Measurements from ENCODE around the gene AIF1. TPM values are rescaled to one million over a fixed set of nuclear protein-coding genes. Genes with fewer than 3 reads are reported as not detected.

Gene AIF1
- total RNA-seq, 4 donors from 2014 or later, result 4.3 to 11.0 (median 4.8) TPM

GRCh38 chr6:31581434-31582229, 33.4 kb upstream of the AIF1 start:
- peak overlapping the region; percentile 74 to 84 (median 77) for H3K27ac ChIP-seq
- no peak for TF ChIP-seq CTCF (IDR thresholded peaks at IDR 0.05 in 4 of 5, conservative IDR thresholded peaks at IDR 0.05 in 1 of 5)
- no peak for DNase-seq
- peaks cover 0 to 5% of the 10 kb centered on the region in 2 donors for H3K4me1 ChIP-seq
- in situ Hi-C loops (cut with MboI; ENCODE audit: low sequenced_read_pairs in 4 of 4), result no loop called here
- H3K4me3 ChIP-seq, result peak overlapping the region; percentile 67 to 96 (median 90)
- ATAC-seq, result peak; percentile 9 to 18
- intact Hi-C loops (cut with DNase I; ENCODE audit: low total_unique reads), result loop anchor here (1.0 kb wide), 2 partner anchors 17 to 35 kb away; partner anchors contain the start of gene ATP6V1G2
- H3K27me3 ChIP-seq, result no peaks in the 10 kb centered on the region
- H3K9me3 ChIP-seq, result no peaks in the 10 kb centered on the region
- no peaks in the 10 kb centered on the region for H3K36me3 ChIP-seq

- Histone ChIP-seq H3K4me1 (peaks cover 0 to 5% of the 10 kb centered on the region in 2 donors), H3K27ac (peak within 1 kb of the TSS; percentile 74 to 84 (median 77)), H3K4me3 (peak within 1 kb of the TSS; percentile 67 to 96 (median 90)), H3K27me3 (no peaks in the 10 kb centered on the region), H3K36me3 (no peaks in the 10 kb centered on the region), H3K9me3 (no peaks in the 10 kb centered on the region)
- ATAC-seq (no peak), DNase-seq (no peak)
- intact Hi-C loops (cut with DNase I; ENCODE audit: low total_unique reads) (no loop called here), in situ Hi-C loops (cut with MboI; ENCODE audit: low sequenced_read_pairs in 4 of 4) (no loop called here)
- no peak for TF ChIP-seq POLR2A (IDR thresholded peaks at IDR 0.05)
- TF ChIP-seq CTCF (IDR thresholded peaks at IDR 0.05 in 4 of 5, conservative IDR thresholded peaks at IDR 0.05 in 1 of 5), result no peak
Observed at GRCh38 chr6:31582230-31582643, 32.8 kb upstream of the AIF1 start, which contains the start of gene LTB. LTB (minus strand) TSS chr6:31582424; CDS start chr6:31582417, 7 bp downstream.

GRCh38 chr6:31585491-31585890, 29.5 kb upstream of the AIF1 start:
- Histone ChIP-seq H3K27me3 (peaks cover 0 to 5% (median 0%) of the 10 kb centered on the region in 3 donors), H3K4me1 (peaks cover 0 to 3% of the 10 kb centered on the region in 2 donors), H3K27ac (no peak overlapping the region), H3K4me3 (no peak overlapping the region), H3K36me3 (no peaks in the 10 kb centered on the region), H3K9me3 (no peaks in the 10 kb centered on the region)
- DNase-seq (no peak), ATAC-seq (no peak)
- TF ChIP-seq CTCF (IDR thresholded peaks at IDR 0.05 in 4 of 5, conservative IDR thresholded peaks at IDR 0.05 in 1 of 5) (no peak), POLR2A (IDR thresholded peaks at IDR 0.05) (no peak)
- intact Hi-C loops (cut with DNase I; ENCODE audit: low total_unique reads), result no loop called here
- in situ Hi-C loops (cut with MboI; ENCODE audit: low sequenced_read_pairs in 4 of 4), result no loop called here

GRCh38 chr6:31586008-31586407, 29.0 kb upstream of the AIF1 start, which contains the start of gene LST1:
LST1 (plus strand) TSS chr6:31586277; CDS start chr6:31587300, 1,023 bp downstream.
- in situ Hi-C loops (cut with MboI; ENCODE audit: low sequenced_read_pairs in 4 of 4), result no loop called here
- intact Hi-C loops (cut with DNase I; ENCODE audit: low total_unique reads), result no loop called here
- Histone ChIP-seq H3K27ac (no peak within 1 kb of the TSS), H3K9me3 (no peaks in the 10 kb centered on the region), H3K27me3 (peaks cover 0 to 5% (median 0%) of the 10 kb centered on the region in 3 donors), H3K36me3 (no peaks in the 10 kb centered on the region), H3K4me1 (no peaks in the 10 kb centered on the region), H3K4me3 (no peak within 1 kb of the TSS)
- DNase-seq, result no peak
- TF ChIP-seq CTCF (IDR thresholded peaks at IDR 0.05 in 4 of 5, conservative IDR thresholded peaks at IDR 0.05 in 1 of 5), result no peak
- TF ChIP-seq POLR2A (IDR thresholded peaks at IDR 0.05), result no peak
- ATAC-seq, result no peak

Data from gastrocnemius medialis (tissue), 4 donors.